HepG2 (cell line): ENCODE measurements around the gene PFAS. TPM values are rescaled to one million over a fixed set of nuclear protein-coding genes. Genes with fewer than 3 reads are reported as not detected.

Source experiments
- CREM ChIP-seq, 2 experiments: sonication (generic) in 1 of 2; formaldehyde crosslinking in 1 of 2; IDR thresholded peaks; 2 replicates each; pipeline versions ENCODE4 v1.4.0 to v1.6.1; 2016 to 2020; ENCODE audit warnings: antibody characterized with exemption in 1 of 2, mild to moderate bottlenecking in 1 of 2, missing genetic modification reagents in 1 of 2
- HOXD1 ChIP-seq: sonication (generic); formaldehyde crosslinking; IDR thresholded peaks from 2 replicates; pipeline ENCODE4 v1.5.0; 2020; ENCODE audit warnings: missing genetic modification reagents
- RELA ChIP-seq: sonication (generic); formaldehyde crosslinking; IDR thresholded peaks from 2 replicates; pipeline ENCODE4 v1.4.0; 2020; ENCODE audit warnings: missing genetic modification reagents
- SATB2 ChIP-seq: sonication (generic); formaldehyde crosslinking; IDR thresholded peaks from 2 replicates; pipeline ENCODE4 v1.5.0; 2020; ENCODE audit warnings: missing genetic modification reagents
- TEAD3 ChIP-seq: optimal IDR thresholded peaks from 2 replicates; pipeline ENCODE3; 2016; ENCODE audit warnings: borderline replicate concordance
- ZNF329 ChIP-seq: sonication (generic); formaldehyde crosslinking; IDR thresholded peaks from 2 replicates; pipeline ENCODE4 v1.9.0; 2021; ENCODE audit warnings: low read depth, mild to moderate bottlenecking, missing genetic modification reagents
- ZNF556 ChIP-seq: sonication (generic); formaldehyde crosslinking; IDR thresholded peaks from 2 replicates; pipeline ENCODE4 v1.4.0; 2020; ENCODE audit warnings: mild to moderate bottlenecking, missing genetic modification reagents, borderline replicate concordance
- ZNF781 ChIP-seq: sonication (generic); formaldehyde crosslinking; IDR thresholded peaks from 2 replicates; pipeline ENCODE4 v1.5.1; 2020; ENCODE audit warnings: borderline replicate concordance, mild to moderate bottlenecking, missing genetic modification reagents; ENCODE audit errors: not compliant biosample characterization
- ZSCAN21 ChIP-seq: sonication (generic); formaldehyde crosslinking; IDR thresholded peaks from 2 replicates; pipeline ENCODE4 v1.8.0; 2022; ENCODE audit warnings: mild to moderate bottlenecking, missing genetic modification reagents, moderate library complexity, borderline replicate concordance
- polyA plus RNA-seq, 8 experiments: library from polyadenylated mRNA; depleted of rRNA in 3 of 8; stranded (reverse) in 7 of 8; unstranded in 1 of 8; fragments of >200 nt; fragmentation: Illumina TruSeq in 4 of 8; extraction: Trizol in 4 of 8; gene quantifications; 2 replicates each; pipeline versions ENCODE4 v1.2.1 to v1.2.3, GENCODE V29; 2011 to 2016; ENCODE audit warnings: low read depth in 4 of 8, missing spikeins in 1 of 8, mixed read lengths in 1 of 8; ENCODE audit not compliant: insufficient read depth in 1 of 8
- total RNA-seq, 5 experiments: library from RNA; depleted of rRNA; stranded (reverse); fragments of >200 nt; fragmentation: Illumina TruSeq; extraction: Trizol; gene quantifications; 2 replicates each; pipeline ENCODE4 v1.2.3, GENCODE V29; 2016; ENCODE audit warnings: low read depth in 1 of 5
- TF ChIP-seq, protein P1 (sequence below): sonication (generic); formaldehyde crosslinking; IDR thresholded peaks from 2 replicates; pipeline ENCODE4 v1.4.0; 2020; ENCODE audit warnings: missing genetic modification reagents
- TF ChIP-seq, protein P2 (sequence below): sonication (generic); formaldehyde crosslinking; IDR thresholded peaks from 2 replicates; pipeline ENCODE4 v1.4.0; 2020; ENCODE audit warnings: missing genetic modification reagents, borderline replicate concordance
- TF ChIP-seq, protein P3 (sequence below): sonication (generic); formaldehyde crosslinking; conservative IDR thresholded peaks from 2 replicates; pipeline ENCODE4 v1.8.0; 2022; ENCODE audit warnings: mild to moderate bottlenecking, moderate library complexity, missing genetic modification reagents
- TF ChIP-seq, protein P4 (sequence below), 2 experiments: IDR thresholded peaks; 2 replicates each; pipeline ENCODE4 v1.6.1; 2011 to 2012; ENCODE audit warnings: low read length in 2 of 2, borderline replicate concordance in 1 of 2, low read depth in 1 of 2, mild to moderate bottlenecking in 1 of 2, moderate library complexity in 1 of 2
- TF ChIP-seq, protein P5 (sequence below): sonication (generic); formaldehyde crosslinking; IDR thresholded peaks from 2 replicates; pipeline ENCODE4 v1.4.0; 2020; ENCODE audit warnings: missing genetic modification reagents

The PFAS gene
- total and polyA plus RNA-seq, 2 of the 13 experiments (the other 11 are each of a cell fraction or from before 2014, with no cell fraction given), result 49.4 to 58.2 TPM

DNA sequence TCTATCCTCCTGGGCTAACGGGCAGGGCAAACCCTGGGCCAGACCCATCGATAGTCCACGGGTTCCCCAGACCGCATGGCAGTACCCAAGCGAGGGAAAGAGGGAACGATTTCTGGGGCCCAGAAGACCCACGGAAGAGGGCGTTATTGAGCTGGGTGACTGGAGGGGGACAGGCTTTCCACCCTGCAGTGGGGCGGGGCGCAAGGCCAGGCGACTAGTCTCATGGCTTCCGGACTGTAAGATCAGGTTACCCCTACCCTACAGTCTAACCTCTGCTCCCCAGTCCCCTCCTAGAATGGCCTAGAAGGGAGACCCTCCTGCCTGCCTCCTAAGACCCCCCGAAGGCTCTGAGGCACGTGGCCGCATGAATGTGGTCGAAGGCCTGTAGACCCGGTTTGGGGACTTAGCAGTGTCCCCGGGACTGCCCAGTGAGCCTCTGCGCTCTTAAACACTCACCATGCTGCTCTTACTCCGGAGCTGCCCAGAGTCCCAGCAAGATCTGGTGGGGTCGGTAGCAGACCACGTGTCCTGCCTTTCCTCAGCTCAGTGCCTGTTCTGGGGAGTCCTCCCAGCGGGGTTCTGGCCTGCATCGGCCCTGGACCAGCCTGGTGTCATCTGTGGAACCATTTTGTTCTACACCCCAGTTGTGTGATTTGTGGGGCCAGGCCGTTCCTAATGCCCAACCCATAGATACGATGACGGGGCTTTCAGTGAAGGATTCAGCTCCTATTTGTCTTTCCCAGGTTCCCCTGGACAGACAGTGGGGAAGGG, 25.5 kb upstream of the PFAS start (continued):
- TF ChIP-seq, protein P1, sequence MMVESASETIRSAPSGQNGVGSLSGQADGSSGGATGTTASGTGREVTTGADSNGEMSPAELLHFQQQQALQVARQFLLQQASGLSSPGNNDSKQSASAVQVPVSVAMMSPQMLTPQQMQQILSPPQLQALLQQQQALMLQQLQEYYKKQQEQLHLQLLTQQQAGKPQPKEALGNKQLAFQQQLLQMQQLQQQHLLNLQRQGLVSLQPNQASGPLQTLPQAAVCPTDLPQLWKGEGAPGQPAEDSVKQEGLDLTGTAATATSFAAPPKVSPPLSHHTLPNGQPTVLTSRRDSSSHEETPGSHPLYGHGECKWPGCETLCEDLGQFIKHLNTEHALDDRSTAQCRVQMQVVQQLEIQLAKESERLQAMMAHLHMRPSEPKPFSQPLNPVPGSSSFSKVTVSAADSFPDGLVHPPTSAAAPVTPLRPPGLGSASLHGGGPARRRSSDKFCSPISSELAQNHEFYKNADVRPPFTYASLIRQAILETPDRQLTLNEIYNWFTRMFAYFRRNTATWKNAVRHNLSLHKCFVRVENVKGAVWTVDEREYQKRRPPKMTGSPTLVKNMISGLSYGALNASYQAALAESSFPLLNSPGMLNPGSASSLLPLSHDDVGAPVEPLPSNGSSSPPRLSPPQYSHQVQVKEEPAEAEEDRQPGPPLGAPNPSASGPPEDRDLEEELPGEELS (CRISPR knock-in tag), result peak; percentile 33
- TF ChIP-seq, protein P2, sequence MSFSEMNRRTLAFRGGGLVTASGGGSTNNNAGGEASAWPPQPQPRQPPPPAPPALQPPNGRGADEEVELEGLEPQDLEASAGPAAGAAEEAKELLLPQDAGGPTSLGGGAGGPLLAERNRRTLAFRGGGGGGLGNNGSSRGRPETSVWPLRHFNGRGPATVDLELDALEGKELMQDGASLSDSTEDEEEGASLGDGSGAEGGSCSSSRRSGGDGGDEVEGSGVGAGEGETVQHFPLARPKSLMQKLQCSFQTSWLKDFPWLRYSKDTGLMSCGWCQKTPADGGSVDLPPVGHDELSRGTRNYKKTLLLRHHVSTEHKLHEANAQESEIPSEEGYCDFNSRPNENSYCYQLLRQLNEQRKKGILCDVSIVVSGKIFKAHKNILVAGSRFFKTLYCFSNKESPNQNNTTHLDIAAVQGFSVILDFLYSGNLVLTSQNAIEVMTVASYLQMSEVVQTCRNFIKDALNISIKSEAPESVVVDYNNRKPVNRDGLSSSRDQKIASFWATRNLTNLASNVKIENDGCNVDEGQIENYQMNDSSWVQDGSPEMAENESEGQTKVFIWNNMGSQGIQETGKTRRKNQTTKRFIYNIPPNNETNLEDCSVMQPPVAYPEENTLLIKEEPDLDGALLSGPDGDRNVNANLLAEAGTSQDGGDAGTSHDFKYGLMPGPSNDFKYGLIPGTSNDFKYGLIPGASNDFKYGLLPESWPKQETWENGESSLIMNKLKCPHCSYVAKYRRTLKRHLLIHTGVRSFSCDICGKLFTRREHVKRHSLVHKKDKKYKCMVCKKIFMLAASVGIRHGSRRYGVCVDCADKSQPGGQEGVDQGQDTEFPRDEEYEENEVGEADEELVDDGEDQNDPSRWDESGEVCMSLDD (CRISPR knock-in tag), result peak; percentile 72; the same call in 1 of the 2 replicates
- TF ChIP-seq ZSCAN21 (CRISPR knock-in tag) (no peak), HOXD1 (CRISPR knock-in tag) (0 out of 2 replicates have a peak, but pooled peaks have one; percentile 27), TEAD3 (CRISPR knock-in tag) (no peak), RELA (CRISPR knock-in tag) (no peak), CREM (IDR thresholded peaks at IDR 0.05) (no peak), CREM (CRISPR knock-in tag; IDR thresholded peaks at IDR 0.05) (no peak), SATB2 (CRISPR knock-in tag) (0 out of 2 replicates have a peak, but pooled peaks have one; percentile 28), ZNF329 (0 out of 2 replicates have a peak, but pooled peaks have one; percentile 24), ZNF556 (CRISPR knock-in tag) (0 out of 2 replicates have a peak, but pooled peaks have one; percentile 32), ZNF781 (CRISPR knock-in tag) (peak; percentile 87)
- TF ChIP-seq, protein P3, sequence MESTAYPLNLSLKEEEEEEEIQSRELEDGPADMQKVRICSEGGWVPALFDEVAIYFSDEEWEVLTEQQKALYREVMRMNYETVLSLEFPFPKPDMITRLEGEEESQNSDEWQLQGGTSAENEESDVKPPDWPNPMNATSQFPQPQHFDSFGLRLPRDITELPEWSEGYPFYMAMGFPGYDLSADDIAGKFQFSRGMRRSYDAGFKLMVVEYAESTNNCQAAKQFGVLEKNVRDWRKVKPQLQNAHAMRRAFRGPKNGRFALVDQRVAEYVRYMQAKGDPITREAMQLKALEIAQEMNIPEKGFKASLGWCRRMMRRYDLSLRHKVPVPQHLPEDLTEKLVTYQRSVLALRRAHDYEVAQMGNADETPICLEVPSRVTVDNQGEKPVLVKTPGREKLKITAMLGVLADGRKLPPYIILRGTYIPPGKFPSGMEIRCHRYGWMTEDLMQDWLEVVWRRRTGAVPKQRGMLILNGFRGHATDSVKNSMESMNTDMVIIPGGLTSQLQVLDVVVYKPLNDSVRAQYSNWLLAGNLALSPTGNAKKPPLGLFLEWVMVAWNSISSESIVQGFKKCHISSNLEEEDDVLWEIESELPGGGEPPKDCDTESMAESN (CRISPR knock-in tag), result peak; percentile 12; the same call in 1 of the 2 replicates
- TF ChIP-seq, protein P4, sequence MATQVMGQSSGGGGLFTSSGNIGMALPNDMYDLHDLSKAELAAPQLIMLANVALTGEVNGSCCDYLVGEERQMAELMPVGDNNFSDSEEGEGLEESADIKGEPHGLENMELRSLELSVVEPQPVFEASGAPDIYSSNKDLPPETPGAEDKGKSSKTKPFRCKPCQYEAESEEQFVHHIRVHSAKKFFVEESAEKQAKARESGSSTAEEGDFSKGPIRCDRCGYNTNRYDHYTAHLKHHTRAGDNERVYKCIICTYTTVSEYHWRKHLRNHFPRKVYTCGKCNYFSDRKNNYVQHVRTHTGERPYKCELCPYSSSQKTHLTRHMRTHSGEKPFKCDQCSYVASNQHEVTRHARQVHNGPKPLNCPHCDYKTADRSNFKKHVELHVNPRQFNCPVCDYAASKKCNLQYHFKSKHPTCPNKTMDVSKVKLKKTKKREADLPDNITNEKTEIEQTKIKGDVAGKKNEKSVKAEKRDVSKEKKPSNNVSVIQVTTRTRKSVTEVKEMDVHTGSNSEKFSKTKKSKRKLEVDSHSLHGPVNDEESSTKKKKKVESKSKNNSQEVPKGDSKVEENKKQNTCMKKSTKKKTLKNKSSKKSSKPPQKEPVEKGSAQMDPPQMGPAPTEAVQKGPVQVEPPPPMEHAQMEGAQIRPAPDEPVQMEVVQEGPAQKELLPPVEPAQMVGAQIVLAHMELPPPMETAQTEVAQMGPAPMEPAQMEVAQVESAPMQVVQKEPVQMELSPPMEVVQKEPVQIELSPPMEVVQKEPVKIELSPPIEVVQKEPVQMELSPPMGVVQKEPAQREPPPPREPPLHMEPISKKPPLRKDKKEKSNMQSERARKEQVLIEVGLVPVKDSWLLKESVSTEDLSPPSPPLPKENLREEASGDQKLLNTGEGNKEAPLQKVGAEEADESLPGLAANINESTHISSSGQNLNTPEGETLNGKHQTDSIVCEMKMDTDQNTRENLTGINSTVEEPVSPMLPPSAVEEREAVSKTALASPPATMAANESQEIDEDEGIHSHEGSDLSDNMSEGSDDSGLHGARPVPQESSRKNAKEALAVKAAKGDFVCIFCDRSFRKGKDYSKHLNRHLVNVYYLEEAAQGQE (IDR thresholded peaks at IDR 0.05; ENCODE audit: borderline replicate concordance in 1 of 2, low read depth in 1 of 2, low read length in 2 of 2), result 0 out of 4 replicates have a peak, but pooled peaks of 1 of the 2 experiments have one; percentile 9
- TF ChIP-seq, protein P5, sequence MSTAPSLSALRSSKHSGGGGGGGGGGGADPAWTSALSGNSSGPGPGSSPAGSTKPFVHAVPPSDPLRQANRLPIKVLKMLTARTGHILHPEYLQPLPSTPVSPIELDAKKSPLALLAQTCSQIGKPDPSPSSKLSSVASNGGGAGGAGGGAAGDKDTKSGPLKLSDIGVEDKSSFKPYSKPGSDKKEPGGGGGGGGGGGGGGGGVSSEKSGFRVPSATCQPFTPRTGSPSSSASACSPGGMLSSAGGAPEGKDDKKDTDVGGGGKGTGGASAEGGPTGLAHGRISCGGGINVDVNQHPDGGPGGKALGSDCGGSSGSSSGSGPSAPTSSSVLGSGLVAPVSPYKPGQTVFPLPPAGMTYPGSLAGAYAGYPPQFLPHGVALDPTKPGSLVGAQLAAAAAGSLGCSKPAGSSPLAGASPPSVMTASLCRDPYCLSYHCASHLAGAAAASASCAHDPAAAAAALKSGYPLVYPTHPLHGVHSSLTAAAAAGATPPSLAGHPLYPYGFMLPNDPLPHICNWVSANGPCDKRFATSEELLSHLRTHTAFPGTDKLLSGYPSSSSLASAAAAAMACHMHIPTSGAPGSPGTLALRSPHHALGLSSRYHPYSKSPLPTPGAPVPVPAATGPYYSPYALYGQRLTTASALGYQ (CRISPR knock-in tag), result 0 out of 2 replicates have a peak, but pooled peaks have one; percentile 49
